Pulmonary artery endothelial cell (primary cell): Measurements from ENCODE around the gene CERS6. TPM values are rescaled to one million over a fixed set of nuclear protein-coding genes. Genes with fewer than 3 reads are reported as not detected.
"Not testable (repeated sequence)": the region's sequence is repeated elsewhere in the genome, so short reads cannot be mapped to it uniquely, and the experiment has no call there.

Experiments
- DNase-seq: peaks from one replicate; pipeline ENCODE4 v3.0.0-alpha.2; 2011; ENCODE audit warnings: low read depth, low spot score
- total RNA-seq: library from RNA; depleted of rRNA; stranded (reverse); fragments of >200 nt; gene quantifications from 2 replicates; pipeline ENCODE4 v1.2.3, GENCODE V29; 2014

The CERS6 gene
- total RNA-seq, 1 donor from 2014 or later = 8.0 TPM

DNA sequence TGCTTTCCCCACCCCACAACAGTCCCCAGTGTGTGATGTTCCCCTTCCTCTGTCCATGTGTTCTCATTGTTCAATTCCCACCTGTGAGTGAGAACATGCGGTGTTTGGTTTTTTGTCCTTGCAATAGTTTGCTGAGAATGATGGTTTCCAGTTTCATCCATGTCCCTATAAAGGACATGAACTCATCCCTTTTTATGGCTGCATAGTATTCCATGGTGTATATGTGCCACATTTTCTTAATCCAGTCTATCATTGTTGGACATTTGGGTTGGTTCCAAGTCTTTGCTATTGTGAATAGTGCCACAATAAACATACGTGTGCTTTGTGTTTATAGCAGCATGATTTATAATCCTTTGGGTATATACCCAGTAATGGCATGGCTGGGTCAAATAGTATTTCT is 335.1 kb downstream of the CERS6 start:
- not testable (repeated sequence) for DNase-seq

DNA sequence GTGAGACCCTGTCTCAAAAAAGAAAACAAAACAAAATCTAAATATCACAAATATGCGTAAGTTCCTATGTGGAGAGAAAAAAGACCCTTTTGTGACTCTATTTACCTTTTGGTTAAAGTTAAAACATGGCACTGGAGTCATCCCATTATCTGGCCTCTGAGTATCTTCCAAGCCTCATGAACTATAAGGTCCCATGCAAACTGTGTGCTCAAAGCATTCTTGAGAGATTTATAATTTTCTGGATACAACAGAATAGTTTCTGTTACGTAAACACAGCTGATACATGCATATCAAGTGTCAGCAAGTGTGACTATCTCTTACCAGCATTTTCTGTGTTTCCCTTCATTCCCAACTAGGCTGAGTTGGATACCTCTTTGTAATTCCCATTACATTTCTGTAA is 337.5 kb downstream of the CERS6 start:
- no peak for DNase-seq

DNA sequence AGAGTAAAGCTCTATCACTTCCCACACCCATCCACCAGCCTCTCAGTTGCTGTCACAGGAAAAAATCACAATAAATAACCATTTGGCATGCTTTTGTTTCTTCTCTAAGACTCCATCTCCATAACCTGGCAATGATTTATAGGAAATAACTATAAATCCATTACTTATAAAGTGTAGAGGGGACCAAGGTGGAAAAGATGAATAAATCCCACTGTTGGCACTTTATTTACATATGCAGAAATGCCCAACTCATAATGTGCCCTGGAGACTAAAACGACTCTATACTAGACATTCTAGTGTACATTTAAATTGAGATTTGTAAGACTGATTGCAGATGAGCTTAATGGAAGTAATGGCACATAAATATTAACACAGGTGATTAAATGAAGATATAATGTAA is 338.9 kb downstream of the CERS6 start:
- DNase-seq = no peak

DNA sequence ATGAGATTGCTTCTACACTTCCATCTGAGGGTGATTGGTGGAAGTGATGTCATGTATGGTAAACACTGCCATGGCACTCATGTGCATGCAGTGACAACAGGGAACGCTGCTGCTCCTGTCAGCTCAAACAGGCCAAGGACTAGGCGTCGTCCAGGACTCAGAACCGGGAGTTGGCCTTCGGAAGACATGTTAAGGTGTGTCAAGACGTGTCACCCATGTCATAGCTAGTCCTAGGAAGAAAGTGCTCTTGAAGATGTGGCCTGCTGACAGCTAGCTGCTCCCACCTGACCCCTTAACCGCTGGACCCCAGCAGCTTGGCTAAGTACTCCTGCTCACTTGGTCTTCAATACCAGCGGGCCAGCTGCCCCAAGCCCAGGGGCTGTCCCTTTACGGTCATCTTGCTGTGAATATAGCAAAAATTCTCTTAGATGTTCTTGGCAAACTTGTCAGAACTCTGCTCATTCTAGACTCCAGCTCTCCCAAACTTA is 340.1 kb downstream of the CERS6 start:
- DNase-seq = no peak

- peak; percentile 46 for DNase-seq
Measured at GRCh38 chr2:168796583-168797285, 340.7 kb downstream of the CERS6 start.

DNA sequence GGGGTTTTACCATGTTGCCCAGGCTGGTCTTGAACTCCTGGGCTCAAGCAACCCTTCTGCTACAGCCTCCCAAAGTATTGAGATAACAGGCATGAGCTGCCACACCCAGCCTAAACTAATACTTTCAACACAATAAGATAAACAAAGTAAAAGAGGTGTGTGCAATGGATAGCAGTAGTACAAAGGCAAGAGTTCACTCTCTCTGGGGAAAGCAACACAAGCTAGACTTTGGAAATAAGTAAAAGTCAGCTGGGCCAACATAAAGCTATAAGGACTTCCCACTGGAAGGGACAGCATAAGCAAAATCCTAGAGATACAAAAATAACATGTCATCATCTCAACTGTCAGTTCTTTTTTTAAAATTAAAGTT is 341.2 kb downstream of the CERS6 start:
- no peak for DNase-seq

DNA sequence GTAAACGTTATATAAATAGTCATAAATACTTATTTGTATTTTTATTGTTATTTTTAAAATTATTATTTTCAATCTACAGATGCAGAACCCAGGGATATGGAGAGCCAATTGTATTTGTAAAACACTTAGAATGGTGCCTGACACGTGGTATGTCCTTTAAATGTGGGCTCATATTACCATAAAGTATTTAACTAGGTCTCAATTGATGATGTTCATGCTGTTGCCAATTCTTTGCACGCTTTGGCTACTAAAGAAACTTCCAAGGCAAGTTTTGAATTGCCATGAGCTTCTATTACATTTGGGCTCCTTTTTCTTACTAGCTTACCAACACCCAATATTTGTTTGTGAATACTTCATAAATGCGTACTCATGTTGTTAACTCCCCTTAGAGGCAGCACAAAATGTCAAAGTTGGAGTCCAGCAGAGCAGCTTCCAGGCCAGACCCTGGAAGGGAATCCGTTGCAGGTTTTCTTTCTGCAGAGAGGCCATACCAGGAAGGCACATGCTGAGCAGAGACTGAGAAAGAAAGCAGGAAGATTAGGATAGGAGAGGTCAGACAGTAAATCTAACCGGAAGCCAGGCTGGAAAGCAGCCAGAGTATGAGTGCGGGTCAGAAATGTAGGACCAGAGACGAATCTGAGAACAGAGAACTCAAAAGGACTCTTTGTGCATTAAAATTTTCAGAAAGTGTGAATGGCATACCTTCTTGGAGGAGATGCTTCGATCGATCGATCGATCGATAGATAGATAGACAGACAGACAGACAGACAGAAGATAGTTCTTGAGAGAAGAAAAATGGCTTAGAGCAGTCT is 342.2 kb downstream of the CERS6 start:
- DNase-seq = no peak

- DNase-seq = no peak
Measured at GRCh38 chr2:168798888-168799410, 342.9 kb downstream of the CERS6 start.

DNA sequence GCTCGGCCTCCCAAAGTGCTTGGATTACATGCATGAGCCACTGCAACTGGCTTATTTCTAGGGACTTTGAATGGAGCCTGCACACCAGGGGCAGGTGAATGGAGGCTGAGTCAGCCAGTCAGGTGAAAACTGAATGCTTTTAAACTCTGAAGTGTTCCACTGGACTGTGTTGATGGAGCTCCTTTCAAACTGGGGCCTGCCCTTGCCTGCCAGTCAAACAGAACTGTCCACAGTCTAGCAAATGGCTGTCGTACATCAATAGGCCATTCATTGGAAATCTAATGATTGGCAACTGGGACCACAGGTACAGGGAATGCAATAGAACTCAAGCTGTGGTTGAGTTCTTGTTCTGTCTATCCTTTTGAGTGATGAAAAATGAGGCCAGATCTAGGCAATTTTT is 345.4 kb downstream of the CERS6 start:
- DNase-seq = no peak

GRCh38 chr2:168801961-168802858 is 346.1 kb downstream of the CERS6 start, which contains the start of gene NOSTRIN:
TSS of gene NOSTRIN (plus strand) at chr2:168802637. CDS start at chr2:168802647, 10 bp downstream.
- no peak for DNase-seq

- DNase-seq = no peak
Measured at GRCh38 chr2:168802859-168803725, 347.0 kb downstream of the CERS6 start.

GRCh38 chr2:168804214-168804613 is 348.1 kb downstream of the CERS6 start:
- DNase-seq = no peak

GRCh38 chr2:168805615-168806014 is 349.5 kb downstream of the CERS6 start:
- DNase-seq = no peak

- no peak for DNase-seq
Measured at GRCh38 chr2:168809537-168809936, 353.5 kb downstream of the CERS6 start.

DNA sequence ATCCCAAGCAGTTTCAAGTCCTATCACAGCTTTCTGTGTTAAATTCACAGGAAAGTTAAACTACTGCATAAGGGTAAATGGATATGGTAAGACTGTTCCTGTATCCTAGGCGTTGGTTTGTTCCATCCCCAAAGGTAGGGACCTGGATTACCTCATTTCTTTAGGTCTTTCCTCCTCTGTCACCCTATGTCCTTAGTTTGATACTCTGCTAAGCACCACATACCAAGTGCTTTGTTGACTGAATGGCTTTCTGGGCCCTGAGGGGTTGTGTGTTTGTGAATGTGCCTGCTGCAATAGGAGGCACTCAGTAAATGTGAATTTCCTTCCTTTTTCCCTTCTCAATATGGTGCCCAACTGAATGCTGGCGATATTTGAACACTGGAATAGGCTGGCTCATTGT is 354.2 kb downstream of the CERS6 start:
- DNase-seq = no peak

- no peak for DNase-seq
Measured at GRCh38 chr2:168811696-168812095, 355.6 kb downstream of the CERS6 start.

- DNase-seq = no peak
Measured at GRCh38 chr2:168814046-168814445, 358.0 kb downstream of the CERS6 start.

DNA sequence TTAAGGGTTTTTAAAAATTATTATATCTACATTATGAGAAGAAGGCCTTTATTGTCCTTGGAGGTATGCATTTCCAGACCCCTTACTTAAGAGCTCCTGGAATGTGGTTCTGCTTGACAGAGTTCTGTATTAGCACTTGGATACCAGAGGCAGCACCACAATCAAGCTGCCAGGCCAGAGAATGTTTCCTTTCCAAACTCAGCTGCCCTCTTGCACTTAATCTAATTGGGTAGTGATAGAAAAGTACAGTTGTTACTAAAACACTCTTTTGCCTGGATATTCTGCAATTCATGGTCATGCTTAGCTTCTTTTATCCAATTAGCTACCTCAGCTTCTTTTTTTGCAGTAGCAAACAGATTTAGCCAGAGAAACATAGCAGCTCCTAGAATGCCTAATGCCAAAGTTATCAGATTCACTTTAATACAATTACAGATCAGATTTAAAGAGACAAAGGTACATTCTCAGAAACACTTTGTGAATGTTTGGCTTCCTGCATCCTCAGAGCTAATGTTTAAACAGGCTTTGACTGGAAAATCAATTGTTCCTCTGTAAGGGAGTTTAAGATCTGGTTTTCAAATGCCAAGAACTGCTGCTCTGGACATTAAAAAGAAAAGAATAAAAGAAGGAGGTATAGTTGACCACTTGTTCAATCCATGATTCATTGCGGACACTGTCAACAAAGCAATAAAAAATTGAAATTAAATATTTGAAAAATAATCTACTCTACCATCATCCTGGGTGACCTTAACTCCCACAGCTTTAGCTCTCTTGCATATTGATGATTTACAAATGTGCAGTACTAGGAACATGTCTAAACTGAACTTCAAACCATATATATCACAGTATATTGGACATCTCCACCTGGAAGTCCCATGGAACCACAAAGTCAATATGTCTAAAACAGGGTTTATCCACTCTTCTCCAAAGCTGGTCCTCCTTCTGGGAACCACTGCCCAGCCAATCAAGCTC is 359.2 kb downstream of the CERS6 start:
- no peak for DNase-seq

GRCh38 chr2:168816369-168816768 is 360.3 kb downstream of the CERS6 start:
- DNase-seq = no peak
